ENCODE data around the gene REEP5.
"Not testable (repeated sequence)": the region's sequence is repeated elsewhere in the genome, so short reads cannot be mapped to it uniquely, and the experiment has no call there.

Gene REEP5

DNA sequence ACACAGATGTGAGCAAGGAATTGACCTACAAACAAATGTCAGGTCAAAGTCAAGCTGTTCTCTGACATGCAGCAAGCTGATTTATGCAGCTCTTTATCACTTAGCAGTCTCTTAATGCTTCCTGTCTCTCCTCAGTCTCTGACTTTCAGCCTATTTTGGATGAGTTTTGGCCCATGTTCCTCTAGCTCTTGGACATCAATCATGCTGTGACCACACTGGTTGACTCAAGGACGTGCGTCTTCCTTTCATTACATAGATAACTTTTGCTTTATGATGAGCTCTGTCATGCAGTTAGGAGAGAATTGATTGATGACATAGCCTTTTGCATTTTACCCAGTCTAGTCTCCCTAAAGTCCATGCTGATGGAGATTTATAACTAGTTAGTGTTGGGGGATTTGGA lies 9.4 kb upstream of the REEP5 start:
- no peak for FAIRE-seq

- FAIRE-seq: no peak
Observed at GRCh38 chr5:112930082-112930344, 8.0 kb upstream of the REEP5 start.

GRCh38 chr5:112929336-112930081 lies 7.5 kb upstream of the REEP5 start:
- no peak for FAIRE-seq

DNA sequence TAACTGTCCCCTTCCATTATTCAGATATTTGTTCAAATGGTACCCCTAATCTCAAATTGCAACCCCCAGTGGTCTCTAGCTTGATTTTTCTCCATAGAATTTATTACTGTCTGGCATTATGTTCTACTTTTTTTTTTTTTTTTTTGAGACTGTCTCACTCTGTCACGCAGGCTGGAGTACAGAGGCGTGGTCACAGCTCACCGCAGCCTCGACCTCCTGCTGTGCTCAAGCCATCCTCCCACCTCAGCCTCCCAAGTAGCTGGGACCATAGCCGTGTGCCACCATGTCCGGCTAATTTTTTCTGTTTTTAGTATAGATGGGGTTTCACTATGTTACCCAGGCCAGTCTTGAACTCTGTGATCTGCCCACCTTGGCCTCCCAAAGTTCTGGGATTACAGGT lies 2.0 kb upstream of the REEP5 start:
- no peak for FAIRE-seq

DNA sequence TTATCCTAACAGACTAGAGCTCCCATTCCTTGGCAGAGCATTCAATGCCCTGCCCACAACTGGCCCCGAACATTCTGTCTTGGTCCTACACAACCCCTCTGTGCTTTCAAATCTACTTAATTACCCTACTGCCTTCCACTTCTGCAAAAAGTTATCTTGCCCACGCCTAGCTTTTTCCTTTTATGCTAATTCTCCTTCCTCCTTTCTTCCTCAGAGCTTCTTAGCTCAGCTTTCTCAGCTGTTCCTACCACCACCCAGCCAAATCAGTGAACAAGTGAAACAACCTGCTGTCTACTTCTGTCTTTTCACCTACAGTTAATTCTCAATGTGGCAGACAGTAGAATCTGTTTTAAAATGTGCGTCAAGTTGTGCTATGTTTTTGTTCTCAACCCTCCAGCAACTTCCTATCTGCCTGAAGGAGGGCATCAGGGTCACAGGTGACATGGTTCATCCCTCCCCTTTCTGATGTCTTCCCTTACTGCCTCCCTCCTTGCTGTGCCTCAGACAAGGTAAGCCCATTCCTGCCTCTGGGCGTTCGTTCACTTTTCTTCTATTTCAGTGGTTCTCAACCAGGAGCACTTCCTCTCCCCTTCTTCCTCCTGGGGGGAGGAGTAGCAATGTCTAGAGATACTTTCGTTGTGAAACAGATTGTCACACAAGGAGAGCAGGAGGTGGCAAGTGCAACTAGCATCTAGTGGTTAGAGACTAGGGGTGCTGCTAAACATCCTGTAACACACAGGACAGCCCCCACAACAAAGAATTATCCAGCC lies 1.3 kb upstream of the REEP5 start:
- FAIRE-seq: no peak

DNA sequence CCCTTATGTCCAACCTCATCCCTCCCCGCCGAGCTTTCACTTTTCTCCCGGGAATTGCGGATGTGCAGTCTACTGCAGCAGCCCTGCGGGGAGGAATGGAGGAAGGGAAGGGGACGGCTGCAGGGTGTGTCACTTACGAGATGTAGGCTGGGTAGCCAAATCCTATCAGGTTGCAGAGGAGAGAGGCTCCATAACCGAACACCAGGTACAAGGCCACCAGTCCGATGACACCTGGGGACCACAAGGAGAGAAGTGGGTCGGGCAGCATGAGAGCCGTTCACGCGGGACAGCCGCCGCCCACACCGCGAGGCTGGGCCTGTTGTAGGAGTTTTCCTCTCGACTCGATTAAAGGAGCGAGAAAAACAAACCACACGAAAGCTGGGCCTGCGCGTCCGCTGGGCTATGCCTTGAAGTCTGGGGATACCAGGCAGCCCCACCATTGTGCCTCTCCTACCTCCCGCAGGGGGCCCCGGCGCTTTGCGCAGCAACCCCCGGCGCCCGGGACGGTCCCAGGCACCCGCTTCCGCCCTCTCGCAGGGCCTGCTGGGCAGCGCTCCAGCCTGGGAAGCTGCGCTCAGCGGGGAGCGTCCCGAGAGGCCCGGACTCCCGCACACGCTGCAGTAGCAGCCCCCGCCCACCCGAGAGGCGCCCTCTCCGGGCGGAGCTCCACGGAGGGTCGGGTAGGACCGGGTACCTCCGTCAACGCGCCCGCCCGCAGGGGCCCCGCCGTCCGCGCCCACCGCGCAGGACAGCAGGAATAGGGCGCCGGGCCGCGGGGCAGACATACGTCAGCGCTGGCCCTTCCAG lies 798 bp downstream of the REEP5 start:
- FAIRE-seq: no peak

DNA sequence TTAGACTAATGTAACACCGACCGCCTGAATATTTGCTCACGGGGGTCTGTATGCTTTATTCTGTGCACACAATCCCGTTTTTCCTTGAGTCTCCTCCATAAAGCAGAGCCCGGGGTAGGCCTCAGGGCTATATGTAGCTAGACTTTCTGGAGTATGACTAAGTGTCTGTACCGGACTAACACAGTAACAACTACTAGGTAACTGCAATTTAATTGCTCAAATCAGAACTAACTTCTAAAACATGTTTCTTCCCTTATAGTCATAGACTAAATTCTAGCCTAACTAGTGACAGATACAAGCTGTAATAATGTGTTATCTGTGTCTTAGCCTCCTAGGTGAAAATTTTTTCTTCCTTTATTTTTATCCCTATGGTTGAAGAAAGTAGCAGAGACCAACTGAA lies 2.1 kb downstream of the REEP5 start:
- no peak for FAIRE-seq

GRCh38 chr5:112918679-112919078 lies 3.3 kb downstream of the REEP5 start:
- no peak for FAIRE-seq

GRCh38 chr5:112918136-112918535 lies 3.9 kb downstream of the REEP5 start:
- FAIRE-seq: no peak

DNA sequence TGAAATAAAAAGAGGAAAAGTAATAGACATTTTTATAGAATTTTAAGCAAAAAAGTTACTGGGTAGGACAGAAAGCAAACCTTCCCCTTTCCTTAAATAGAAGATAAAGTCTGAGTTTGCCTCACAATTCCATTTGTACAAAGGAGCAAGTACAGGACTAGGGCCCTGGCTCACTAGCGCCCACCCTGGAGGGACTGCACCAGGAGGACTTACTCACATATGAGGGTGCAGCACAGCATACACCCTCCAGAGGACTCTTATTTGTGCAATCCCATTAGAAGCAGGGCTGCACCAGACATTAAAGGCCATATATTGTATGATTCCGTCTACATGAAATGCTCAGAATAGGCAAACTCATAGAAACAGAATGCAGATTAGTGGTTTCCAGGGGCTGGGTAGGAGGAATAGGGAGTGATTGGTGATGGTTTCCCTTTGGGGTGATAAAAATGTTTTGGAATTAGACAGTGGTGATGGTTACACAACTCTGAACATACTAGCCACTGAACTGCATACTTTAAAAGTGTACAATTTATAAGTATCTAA lies 4.5 kb downstream of the REEP5 start:
- FAIRE-seq: no peak

DNA sequence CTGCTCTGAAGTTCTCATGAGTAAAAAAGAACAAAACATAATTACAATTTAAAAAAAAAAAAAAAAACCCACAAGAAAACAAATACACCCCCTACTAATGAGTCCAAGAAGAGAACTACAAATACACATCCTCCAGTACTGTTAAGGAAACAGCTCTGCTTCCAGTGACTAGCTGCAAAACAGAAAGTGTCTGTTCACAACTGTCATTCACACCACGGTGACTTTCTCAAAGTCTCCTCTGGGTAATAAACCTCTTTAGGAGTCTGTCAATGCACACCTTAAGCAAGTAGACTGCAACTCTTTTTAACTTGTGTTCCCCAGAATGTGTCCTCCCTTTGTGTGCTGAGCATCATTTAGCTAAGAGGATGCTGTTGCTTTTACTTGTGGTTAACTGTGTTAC lies 6.2 kb downstream of the REEP5 start:
- FAIRE-seq: no peak

DNA sequence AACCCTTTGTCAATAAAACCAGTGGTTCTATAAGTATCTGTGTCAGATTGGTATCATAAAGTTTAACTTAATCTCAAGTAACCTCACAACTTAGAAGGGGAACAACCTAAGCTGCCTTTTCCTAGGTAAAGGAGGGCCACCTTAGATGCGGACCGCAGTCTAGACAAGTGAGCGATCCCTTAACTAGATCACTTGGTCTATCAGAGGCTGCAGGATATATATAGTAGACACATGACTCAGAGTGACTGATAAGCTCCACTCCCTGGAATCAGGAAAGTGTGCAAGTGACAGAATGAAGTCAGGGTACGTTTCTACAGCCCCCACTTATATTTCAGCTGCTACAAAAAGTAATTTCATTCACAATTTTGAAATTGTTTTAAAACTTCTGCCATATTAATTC lies 7.4 kb downstream of the REEP5 start:
- no peak for FAIRE-seq

GRCh38 chr5:112910529-112910928 lies 11.5 kb downstream of the REEP5 start:
- FAIRE-seq: no peak

DNA sequence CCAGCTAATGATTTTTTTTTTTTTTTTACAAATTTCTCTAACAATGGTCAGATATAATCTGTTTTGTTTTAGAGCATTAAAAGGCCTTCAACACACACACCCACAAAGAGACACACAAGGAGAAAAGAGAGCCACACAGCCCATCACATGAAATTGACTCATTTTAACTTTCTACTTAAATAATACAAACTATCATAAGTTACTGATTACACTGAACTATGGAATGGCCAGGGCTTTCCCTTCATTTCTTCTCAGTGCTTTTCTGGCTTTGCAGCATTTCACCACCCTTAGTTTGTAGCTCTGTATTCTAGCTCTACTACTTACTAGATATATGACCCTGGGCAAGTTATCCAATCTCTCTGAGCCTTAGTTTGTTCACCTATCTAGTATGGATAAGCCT lies 13.2 kb downstream of the REEP5 start:
- no peak for FAIRE-seq

- no peak for FAIRE-seq
Observed at GRCh38 chr5:112907166-112907631, 14.8 kb downstream of the REEP5 start.

- FAIRE-seq: no peak
Observed at GRCh38 chr5:112906637-112907036, 15.4 kb downstream of the REEP5 start.

DNA sequence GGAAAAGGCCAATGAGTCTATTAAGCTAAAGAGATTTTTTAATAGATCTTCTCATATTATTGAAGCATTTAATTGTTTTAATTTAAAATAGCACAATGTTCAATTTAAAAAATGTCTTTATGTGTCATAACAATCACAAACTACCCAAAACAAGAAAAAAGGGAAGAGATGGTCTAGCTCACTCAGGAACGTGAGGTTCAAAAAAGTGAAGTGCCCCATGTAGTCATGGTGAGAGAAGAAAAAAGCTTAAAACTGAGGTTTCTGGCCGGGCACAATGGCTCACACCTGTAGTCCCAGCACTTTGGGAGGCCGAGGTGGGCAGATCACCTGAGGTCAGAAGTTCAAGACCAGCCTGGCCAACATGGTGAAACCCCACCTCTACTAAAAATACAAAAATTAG lies 17.0 kb downstream of the REEP5 start:
- not testable (repeated sequence) for FAIRE-seq

DNA sequence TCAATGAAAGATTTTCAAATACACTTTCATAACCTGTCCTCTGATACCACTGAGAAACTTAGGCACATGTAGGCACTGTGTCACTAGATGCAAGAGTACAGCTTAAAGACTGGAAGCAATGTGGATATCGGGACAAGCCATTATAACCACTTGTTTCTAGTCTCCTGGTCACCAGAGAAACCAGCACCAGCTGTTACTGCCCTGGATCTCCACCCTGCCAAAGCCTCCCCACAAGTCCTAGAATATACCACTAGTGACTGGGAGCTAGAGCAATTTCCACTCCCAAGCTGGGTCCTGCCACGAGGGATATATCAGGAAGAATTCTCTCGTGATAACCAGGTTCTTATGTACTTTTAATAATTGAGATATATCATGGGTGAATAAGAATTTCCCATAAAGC lies 19.5 kb downstream of the REEP5 start:
- FAIRE-seq: no peak

- no peak for FAIRE-seq
Observed at GRCh38 chr5:112895682-112896081, 26.3 kb downstream of the REEP5 start.

- no peak for FAIRE-seq
Observed at GRCh38 chr5:112892776-112893175, 29.3 kb downstream of the REEP5 start.

DNA sequence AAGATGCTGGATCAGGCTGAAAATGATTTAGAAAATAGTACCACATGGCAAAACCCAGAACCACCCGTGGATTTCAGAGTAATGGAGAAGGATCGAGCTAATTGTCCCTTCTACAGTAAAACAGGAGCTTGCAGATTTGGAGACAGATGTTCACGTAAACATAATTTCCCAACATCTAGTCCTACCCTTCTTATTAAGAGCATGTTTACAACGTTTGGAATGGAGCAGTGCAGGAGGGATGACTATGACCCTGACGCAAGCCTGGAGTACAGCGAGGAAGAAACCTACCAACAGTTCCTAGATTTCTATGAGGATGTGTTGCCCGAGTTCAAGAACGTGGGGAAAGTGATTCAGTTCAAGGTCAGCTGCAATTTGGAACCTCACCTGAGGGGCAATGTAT lies 30.0 kb downstream of the REEP5 start:
- not testable (repeated sequence) for FAIRE-seq

DNA sequence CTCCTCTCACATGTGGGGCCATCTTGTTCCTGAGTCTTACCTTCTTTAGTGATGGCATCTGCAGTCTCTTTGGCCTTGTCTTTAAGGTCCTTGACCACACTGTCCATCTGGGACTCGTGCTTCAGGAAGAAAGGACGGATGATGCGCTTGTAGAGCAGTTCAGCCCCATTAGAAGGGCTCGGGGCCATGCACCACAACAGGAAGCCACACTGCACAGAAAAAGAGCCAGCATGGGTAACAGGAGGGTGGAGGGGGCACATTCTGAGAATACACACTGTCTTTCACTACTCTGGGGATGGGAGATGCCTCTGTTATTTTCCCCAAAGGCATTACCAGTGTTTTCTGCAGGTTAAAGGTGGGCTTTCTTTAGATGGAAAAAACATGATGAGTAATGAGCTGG lies 35.1 kb downstream of the REEP5 start:
- FAIRE-seq: no peak

DNA sequence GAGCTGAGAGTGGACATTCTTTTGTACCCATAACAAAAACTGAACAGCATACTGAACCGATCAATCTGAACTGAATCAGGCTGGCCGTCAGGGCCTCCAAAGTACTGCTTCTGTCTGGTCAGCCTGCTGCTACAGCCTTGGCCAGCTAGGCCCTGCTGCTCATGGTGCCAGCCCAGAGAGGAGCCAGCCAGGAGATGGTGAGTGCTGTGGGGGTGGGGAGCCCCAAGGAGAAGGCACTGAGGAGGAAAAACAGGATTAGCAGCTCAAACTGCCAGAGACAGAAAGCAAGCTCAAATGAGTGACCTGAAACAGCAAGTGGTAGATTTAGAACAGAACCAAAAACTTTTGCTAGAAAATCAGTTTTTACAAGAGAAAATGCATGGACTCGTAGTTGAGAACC lies 37.0 kb downstream of the REEP5 start:
- no peak for FAIRE-seq

DNA sequence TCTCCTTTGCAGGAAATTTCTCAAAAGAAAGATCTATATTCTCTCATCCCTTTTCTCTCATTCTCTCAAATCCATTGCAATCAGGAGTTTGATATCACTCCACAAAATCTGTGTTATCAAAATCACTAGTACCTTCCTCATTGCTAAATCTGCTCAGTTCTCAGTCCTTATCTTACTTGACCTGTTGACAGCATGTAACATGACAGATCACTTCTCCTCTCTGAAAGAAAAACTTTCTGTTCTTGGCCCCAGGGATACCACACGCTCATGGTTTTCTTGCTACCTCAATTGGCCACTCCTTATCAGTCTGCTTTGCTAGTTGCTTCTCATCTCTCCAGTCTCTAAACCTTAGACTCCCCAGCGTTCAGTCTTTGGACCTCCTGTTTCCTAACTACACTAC lies 38.8 kb downstream of the REEP5 start:
- FAIRE-seq: no peak
